ENCODE measurements around the gene FRMD1. TPM values are rescaled to one million over a fixed set of nuclear protein-coding genes. Genes with fewer than 3 reads are reported as not detected.
A peak's percentile ranks its signal among the peaks of the same experiment; 100 is the strongest.

FRMD1 gene
- total RNA-seq, 6 experiments from 2014 or later = 0.07 to 0.23 (median 0.12) TPM; not detected in 1

DNA sequence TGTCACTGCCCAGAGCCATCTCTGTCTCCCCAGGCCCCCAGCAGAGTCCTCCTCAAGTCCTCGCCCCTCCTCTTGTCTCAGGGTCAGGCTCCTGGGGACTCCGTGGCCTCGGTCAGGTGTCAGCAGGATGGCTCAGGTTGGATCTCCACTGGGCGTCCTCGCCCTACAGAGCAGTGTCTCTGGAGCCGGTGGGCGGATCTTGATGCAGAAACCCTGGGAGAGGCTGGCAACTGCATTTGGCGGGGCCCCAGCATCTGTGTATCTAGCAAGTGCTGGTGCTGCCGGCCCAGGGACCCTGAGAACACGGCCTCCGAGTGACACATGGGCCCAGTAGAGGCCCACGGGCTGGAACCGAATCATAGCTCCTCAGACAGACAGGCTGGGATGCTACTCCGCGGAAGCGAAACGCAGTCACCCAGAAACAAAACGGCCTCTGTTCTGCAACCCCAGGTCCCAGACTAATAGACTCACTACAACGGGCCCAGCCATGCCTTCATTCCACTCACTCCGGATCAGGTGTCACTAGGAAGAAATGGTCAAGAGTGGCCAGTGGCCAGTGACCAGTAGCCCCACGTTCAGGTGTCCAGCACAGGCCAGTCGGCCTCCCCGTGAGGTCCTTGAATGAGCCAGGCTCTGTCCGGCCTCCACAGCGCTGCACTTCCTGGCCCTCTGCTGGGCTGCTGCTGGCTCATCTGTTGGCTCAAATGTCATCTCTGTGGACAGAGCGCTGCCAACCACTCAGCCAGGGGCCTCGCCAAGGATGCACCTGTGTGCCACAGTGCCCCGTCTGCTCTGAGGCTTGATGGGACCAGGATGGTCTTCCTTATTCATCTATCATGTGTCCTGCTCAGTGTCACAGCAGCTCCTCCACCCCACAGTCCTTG is 12.6 kb upstream of the FRMD1 start:
- intact Hi-C loops (cut with DNase I) = no loop called here
- peak in 2 of 3 donors; percentile 6 to 34 for DNase-seq

GRCh38 chr6:168090706-168091105 is 11.7 kb upstream of the FRMD1 start:
- intact Hi-C loops (cut with DNase I) = no loop called here
- no peaks in the 10 kb centered on the region for H3K27me3 ChIP-seq
- H3K36me3 ChIP-seq = no peaks in the 10 kb centered on the region
- ATAC-seq = no peak
- TF ChIP-seq, protein P1, sequence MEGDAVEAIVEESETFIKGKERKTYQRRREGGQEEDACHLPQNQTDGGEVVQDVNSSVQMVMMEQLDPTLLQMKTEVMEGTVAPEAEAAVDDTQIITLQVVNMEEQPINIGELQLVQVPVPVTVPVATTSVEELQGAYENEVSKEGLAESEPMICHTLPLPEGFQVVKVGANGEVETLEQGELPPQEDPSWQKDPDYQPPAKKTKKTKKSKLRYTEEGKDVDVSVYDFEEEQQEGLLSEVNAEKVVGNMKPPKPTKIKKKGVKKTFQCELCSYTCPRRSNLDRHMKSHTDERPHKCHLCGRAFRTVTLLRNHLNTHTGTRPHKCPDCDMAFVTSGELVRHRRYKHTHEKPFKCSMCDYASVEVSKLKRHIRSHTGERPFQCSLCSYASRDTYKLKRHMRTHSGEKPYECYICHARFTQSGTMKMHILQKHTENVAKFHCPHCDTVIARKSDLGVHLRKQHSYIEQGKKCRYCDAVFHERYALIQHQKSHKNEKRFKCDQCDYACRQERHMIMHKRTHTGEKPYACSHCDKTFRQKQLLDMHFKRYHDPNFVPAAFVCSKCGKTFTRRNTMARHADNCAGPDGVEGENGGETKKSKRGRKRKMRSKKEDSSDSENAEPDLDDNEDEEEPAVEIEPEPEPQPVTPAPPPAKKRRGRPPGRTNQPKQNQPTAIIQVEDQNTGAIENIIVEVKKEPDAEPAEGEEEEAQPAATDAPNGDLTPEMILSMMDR (IDR thresholded peaks at IDR 0.05) = no peak
- no peak for TF ChIP-seq POLR2A (IDR thresholded peaks at IDR 0.05)
- no peaks in the 10 kb centered on the region for H3K9me3 ChIP-seq
- WGBS (ENCODE audit: insufficient coverage, low coverage, low lambda C conversion rate, missing lambda C conversion rate) = 69% methylated on average over 11 of the region's 17 CpGs
- H3K4me1 ChIP-seq = no peaks in the 10 kb centered on the region
- no peak overlapping the region for H3K27ac ChIP-seq
- peak in 2 of 3 donors; percentile 5 to 8 for DNase-seq
- H3K4me3 ChIP-seq = no peak overlapping the region

More for the DNA sequence above, 12.6 kb upstream of the FRMD1 start:
- Histone ChIP-seq H3K27me3 (no peaks in the 10 kb centered on the region), H3K4me3 (no peak overlapping the region), H3K9me3 (no peaks in the 10 kb centered on the region), H3K4me1 (no peaks in the 10 kb centered on the region), H3K27ac (no peak overlapping the region), H3K36me3 (no peaks in the 10 kb centered on the region)
- TF ChIP-seq, protein P1 (IDR thresholded peaks at IDR 0.05) = no peak
- no peak for TF ChIP-seq POLR2A (IDR thresholded peaks at IDR 0.05)
- WGBS (ENCODE audit: insufficient coverage, low coverage, low lambda C conversion rate, missing lambda C conversion rate) = 94% methylated on average over 2 of the region's 28 CpGs
- ATAC-seq = no peak

- peak in 1 of 3 donors; percentile 23 for DNase-seq
Measured at GRCh38 chr6:168090064-168090690, 11.2 kb upstream of the FRMD1 start.

DNA sequence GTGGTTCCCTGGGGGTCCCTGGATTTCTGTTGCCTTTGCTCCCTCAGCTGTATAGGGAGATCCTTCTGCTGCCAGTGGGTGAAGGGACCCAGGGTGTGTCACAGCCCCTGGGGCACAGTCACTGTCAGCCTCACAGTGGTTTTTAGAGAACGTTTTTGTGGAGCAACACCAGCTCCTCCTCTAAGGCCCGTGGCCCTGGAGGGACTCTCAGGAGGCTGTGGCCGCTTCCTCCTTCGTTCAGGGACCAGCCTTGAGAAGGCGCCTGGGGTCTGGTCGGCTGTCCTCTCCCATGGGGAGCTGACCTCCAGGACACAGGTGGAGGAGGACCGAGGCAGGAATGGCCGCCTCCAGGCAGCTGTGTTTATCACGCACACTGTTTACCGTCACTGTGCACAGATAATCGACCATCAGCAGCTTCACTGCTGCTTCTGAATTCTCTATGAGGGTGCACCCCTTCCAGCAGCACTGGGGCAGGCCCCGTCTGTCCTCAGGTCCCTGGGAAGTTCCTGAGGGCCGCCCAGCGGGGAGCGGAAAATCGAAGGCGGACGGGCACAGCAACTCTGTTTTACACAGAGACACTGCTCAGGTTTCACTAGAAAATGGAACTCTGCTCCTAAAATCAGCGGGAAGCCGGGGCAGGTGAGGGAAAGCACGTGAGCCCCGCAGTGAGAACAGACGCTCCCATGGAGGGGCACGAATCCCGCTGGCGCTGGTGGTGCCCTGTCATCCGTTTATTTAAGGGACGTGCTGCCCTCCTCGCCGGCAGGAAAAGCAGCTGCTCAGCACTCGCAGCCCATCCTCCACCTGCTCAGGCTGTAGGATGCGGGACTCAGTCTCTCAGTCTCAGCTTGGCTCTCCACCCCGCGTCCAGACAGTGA is 10.4 kb upstream of the FRMD1 start:
- intact Hi-C loops (cut with DNase I) = no loop called here
- 20% methylated on average over 2 of the region's 34 CpGs for WGBS (ENCODE audit: insufficient coverage, low coverage, low lambda C conversion rate, missing lambda C conversion rate)
- H3K4me3 ChIP-seq = no peak overlapping the region
- H3K27ac ChIP-seq = no peak overlapping the region
- H3K4me1 ChIP-seq = no peaks in the 10 kb centered on the region
- DNase-seq = peak in 1 of 3 donors; percentile 53
- H3K27me3 ChIP-seq = no peaks in the 10 kb centered on the region
- H3K9me3 ChIP-seq = no peaks in the 10 kb centered on the region
- TF ChIP-seq POLR2A (IDR thresholded peaks at IDR 0.05) = no peak
- TF ChIP-seq, protein P1 (IDR thresholded peaks at IDR 0.05) = no peak
- no peaks in the 10 kb centered on the region for H3K36me3 ChIP-seq
- no peak for ATAC-seq

More at GRCh38 chr6:168090064-168090690, 11.2 kb upstream of the FRMD1 start:
- Histone ChIP-seq H3K4me3 (no peak overlapping the region), H3K4me1 (no peaks in the 10 kb centered on the region), H3K27me3 (no peaks in the 10 kb centered on the region), H3K9me3 (no peaks in the 10 kb centered on the region), H3K27ac (no peak overlapping the region), H3K36me3 (no peaks in the 10 kb centered on the region)
- intact Hi-C loops (cut with DNase I) = no loop called here
- TF ChIP-seq, protein P1 (IDR thresholded peaks at IDR 0.05) = no peak
- no peak for TF ChIP-seq POLR2A (IDR thresholded peaks at IDR 0.05)
- WGBS (ENCODE audit: insufficient coverage, low coverage, low lambda C conversion rate, missing lambda C conversion rate) = 77% methylated on average over 10 of the region's 16 CpGs
- ATAC-seq = no peak

Data from right lobe of liver (tissue), 6 donors.